ENCODE measurements around the gene PLAAT2.

GRCh38 chr11:63556404-63557013 is 6.7 kb downstream of the PLAAT2 start:
- TF ChIP-seq REST (IDR thresholded peaks at IDR 0.05; ENCODE audit: insufficient read depth in 1 of 2, low read depth in 2 of 2, low read length in 2 of 2) = no peak
- no peak for TF ChIP-seq POLR2AphosphoS5 (IDR thresholded peaks at IDR 0.05; ENCODE audit: low read depth, low read length)
- no peak for TF ChIP-seq SIN3A (IDR thresholded peaks at IDR 0.05; ENCODE audit: borderline replicate concordance, insufficient read depth, low read length)
- no peak for TF ChIP-seq TAF1 (IDR thresholded peaks at IDR 0.05; ENCODE audit: borderline replicate concordance, insufficient read depth, low read length)
- TF ChIP-seq FOXP2 (optimal IDR thresholded peaks at IDR 0.05; ENCODE audit: borderline replicate concordance, extremely low read depth, extremely low read length, insufficient read depth) = no peak

All from PFSK-1 (cell line).